Stimulated activated CD8-positive, alpha-beta memory T cell treated with anti-CD3 and anti-CD28 coated beads, Interleukin-7, amount 100 ng/mL, for 1 hour (primary cell): ENCODE results near the gene PPP1R7.

Experiments used
- DNase-seq, 2 donors: peaks; one replicate each; pipeline ENCODE4 v3.0.0-alpha.2; 2020; ENCODE audit warnings: low read depth in 2 of 2

PPP1R7 gene

GRCh38 chr2:241168366-241168765 is 18.1 kb downstream of the PPP1R7 start:
- DNase-seq = no peak

GRCh38 chr2:241173557-241173956 is 23.3 kb downstream of the PPP1R7 start:
- DNase-seq = no peak

GRCh38 chr2:241177526-241178334 is 27.5 kb downstream of the PPP1R7 start:
- no peak for DNase-seq

GRCh38 chr2:241178961-241179360 is 28.7 kb downstream of the PPP1R7 start:
- no peak for DNase-seq

GRCh38 chr2:241179899-241180298 is 29.6 kb downstream of the PPP1R7 start:
- DNase-seq = no peak

- no peak for DNase-seq
Observed at GRCh38 chr2:241180495-241180894, 30.2 kb downstream of the PPP1R7 start.

- no peak for DNase-seq
Observed at GRCh38 chr2:241182126-241182525, 31.9 kb downstream of the PPP1R7 start.

GRCh38 chr2:241182531-241183133 is 32.4 kb downstream of the PPP1R7 start:
- no peak for DNase-seq

GRCh38 chr2:241183221-241183620 is 33.0 kb downstream of the PPP1R7 start:
- no peak for DNase-seq

- DNase-seq = no peak
Observed at GRCh38 chr2:241184901-241185300, 34.6 kb downstream of the PPP1R7 start.

- no peak for DNase-seq
Observed at GRCh38 chr2:241185961-241186360, 35.7 kb downstream of the PPP1R7 start.

GRCh38 chr2:241187101-241187917 is 37.0 kb downstream of the PPP1R7 start:
- DNase-seq = no peak

- no peak for DNase-seq
Observed at GRCh38 chr2:241187918-241188234, 37.6 kb downstream of the PPP1R7 start.

- DNase-seq = no peak
Observed at GRCh38 chr2:241188361-241189092, 38.3 kb downstream of the PPP1R7 start, which contains the start of gene ANO7. TSS of gene ANO7 (plus strand) at chr2:241188677. CDS start at chr2:241190064, 1,387 bp downstream.

GRCh38 chr2:241189093-241189855 is 39.0 kb downstream of the PPP1R7 start:
- no peak for DNase-seq

GRCh38 chr2:241189856-241190201 is 39.6 kb downstream of the PPP1R7 start:
- DNase-seq = no peak

- DNase-seq = no peak
Observed at GRCh38 chr2:241190291-241190981, 40.2 kb downstream of the PPP1R7 start.

GRCh38 chr2:241191081-241191480 is 40.8 kb downstream of the PPP1R7 start:
- DNase-seq = no peak

- no peak for DNase-seq
Observed at GRCh38 chr2:241193271-241193670, 43.0 kb downstream of the PPP1R7 start.

GRCh38 chr2:241194811-241195210 is 44.5 kb downstream of the PPP1R7 start:
- DNase-seq = no peak
